Neural cell (in vitro differentiated cells): ENCODE measurements around the gene ARL4A. TPM values are rescaled to one million over a fixed set of nuclear protein-coding genes. Genes with fewer than 3 reads are reported as not detected.
"Not testable (repeated sequence)": the region's sequence is repeated elsewhere in the genome, so short reads cannot be mapped to it uniquely, and the experiment has no call there.

Source experiments
- H2AFZ ChIP-seq: fragments of 200-600, 300-800 bp; sonication (generic), shearing (Covaris generic); 2 replicates; pipeline ENCODE4 v1.6.0; 2014; ENCODE audit warnings: low read depth, mild to moderate bottlenecking, antibody characterized with exemption, low read length, moderate library complexity
- H3F3A ChIP-seq: fragments of 200-600 bp; shearing (Covaris generic); 2 replicates; pipeline ENCODE4 v1.6.1; 2016; ENCODE audit warnings: mild to moderate bottlenecking, moderate library complexity, mixed read lengths, antibody characterized with exemption, low read length; ENCODE audit not compliant: insufficient read depth, poor library complexity, severe bottlenecking
- H3K27ac ChIP-seq: fragments of 200-600, 300-800 bp; sonication (generic), shearing (Covaris generic); 2 replicates; pipeline ENCODE4 v1.5.1; 2014; ENCODE audit warnings: mild to moderate bottlenecking, low read length, moderate library complexity
- H3K27me3 ChIP-seq: fragments of 300-800, 200-600 bp; sonication (generic), shearing (Covaris generic); 2 replicates; pipeline ENCODE4 v1.6.0; 2014; ENCODE audit warnings: mild to moderate bottlenecking, low read depth, low read length, moderate library complexity; ENCODE audit not compliant: insufficient read depth
- H3K36me3 ChIP-seq: fragments of 300-800, 200-600 bp; sonication (generic), shearing (Covaris generic); 2 replicates; pipeline ENCODE4 v1.5.1; 2014; ENCODE audit warnings: mild to moderate bottlenecking, antibody characterized with exemption, low read length, moderate library complexity; ENCODE audit not compliant: insufficient read depth
- H3K4me2 ChIP-seq: fragments of 300-800, 200-600 bp; sonication (generic), shearing (Covaris generic); 2 replicates; pipeline ENCODE4 v1.6.0; 2014; ENCODE audit warnings: mild to moderate bottlenecking, low read length
- H3K4me3 ChIP-seq: fragments of 300-800, 200-600 bp; sonication (generic), shearing (Covaris generic); 2 replicates; pipeline ENCODE4 v1.5.1; 2014; ENCODE audit warnings: mild to moderate bottlenecking, low read length, moderate library complexity
- H3K79me2 ChIP-seq: fragments of 200-600 bp; shearing (Covaris generic); replicated peaks from 2 replicates; pipeline ENCODE4 v1.6.0; 2014; ENCODE audit warnings: mild to moderate bottlenecking, low read length, moderate library complexity; ENCODE audit not compliant: insufficient read depth
- H3K9ac ChIP-seq: fragments of 300-800, 200-600 bp; sonication (generic), shearing (Covaris generic); 2 replicates; pipeline ENCODE4 v1.6.1; 2016; ENCODE audit warnings: mild to moderate bottlenecking, low read length, mixed read lengths
- H3K9me2 ChIP-seq: fragments of 200-600 bp; shearing (Covaris generic); 2 replicates; pipeline ENCODE4 v1.6.1; 2016; ENCODE audit warnings: mild to moderate bottlenecking, low read length, mixed read lengths; ENCODE audit not compliant: insufficient read depth
- H3K9me3 ChIP-seq: fragments of 200-600, 300-800 bp; sonication (generic), shearing (Covaris generic); 2 replicates; pipeline ENCODE4 v1.6.1; 2016; ENCODE audit warnings: mild to moderate bottlenecking, mixed run types, low read length, moderate library complexity, mixed read lengths
- H4K20me1 ChIP-seq: fragments of 200-600 bp; shearing (Covaris generic); 2 replicates; pipeline ENCODE4 v1.6.1; 2016; ENCODE audit warnings: mild to moderate bottlenecking, mixed run types; ENCODE audit not compliant: insufficient read depth
- EP300 ChIP-seq: fragments of 450-650 bp; conservative IDR thresholded peaks from 2 replicates; pipeline ENCODE4 v1.6.1; 2014; ENCODE audit warnings: antibody characterized with exemption, mild to moderate bottlenecking, moderate library complexity; ENCODE audit not compliant: poor library complexity, severe bottlenecking
- EZH2 ChIP-seq: fragments of 200-600, 300-800 bp; shearing (Covaris generic), sonication (generic); IDR thresholded peaks from 2 replicates; pipeline ENCODE4 v1.6.1; 2014; ENCODE audit warnings: antibody characterized with exemption, low read length, borderline replicate concordance, mild to moderate bottlenecking; ENCODE audit not compliant: insufficient read depth, poor library complexity, severe bottlenecking
- MXI1 ChIP-seq: fragments of 450-650 bp; conservative IDR thresholded peaks from 2 replicates; pipeline ENCODE4 v1.6.1; 2014; ENCODE audit warnings: antibody characterized with exemption, mild to moderate bottlenecking; ENCODE audit not compliant: poor library complexity, severe bottlenecking
- POLR2AphosphoS5 ChIP-seq: IDR thresholded peaks from 2 replicates; pipeline ENCODE4 v1.6.1; 2012
- RAD21 ChIP-seq: fragments of 450-650 bp; conservative IDR thresholded peaks from 2 replicates; pipeline ENCODE4 v1.6.1; 2014; ENCODE audit warnings: antibody characterized with exemption, mild to moderate bottlenecking, moderate library complexity
- SMC3 ChIP-seq: fragments of 450-650 bp; conservative IDR thresholded peaks from 2 replicates; pipeline ENCODE4 v1.6.1; 2014; ENCODE audit warnings: antibody characterized with exemption, mild to moderate bottlenecking, moderate library complexity; ENCODE audit not compliant: poor library complexity
- TAF1 ChIP-seq: IDR thresholded peaks from 2 replicates; pipeline ENCODE4 v1.6.1; 2012; ENCODE audit warnings: low read depth
- polyA plus RNA-seq: library from polyadenylated mRNA; depleted of rRNA; stranded (reverse); fragments of >200 nt; gene quantifications from 2 replicates; pipeline ENCODE4 v1.2.3, GENCODE V29; 2014
- TF ChIP-seq, protein P1 (sequence below): fragments of 450-650 bp; IDR thresholded peaks from 2 replicates; pipeline ENCODE4 v1.5.1; 2014; ENCODE audit warnings: antibody characterized with exemption, mild to moderate bottlenecking, moderate library complexity; ENCODE audit not compliant: poor library complexity, severe bottlenecking
- TF ChIP-seq, protein P2 (sequence below): IDR thresholded peaks from 2 replicates; pipeline ENCODE4 v1.6.1; 2012; ENCODE audit warnings: borderline replicate concordance

The ARL4A gene
- polyA plus RNA-seq, 1 donor from 2014 or later = 10.9 TPM

DNA sequence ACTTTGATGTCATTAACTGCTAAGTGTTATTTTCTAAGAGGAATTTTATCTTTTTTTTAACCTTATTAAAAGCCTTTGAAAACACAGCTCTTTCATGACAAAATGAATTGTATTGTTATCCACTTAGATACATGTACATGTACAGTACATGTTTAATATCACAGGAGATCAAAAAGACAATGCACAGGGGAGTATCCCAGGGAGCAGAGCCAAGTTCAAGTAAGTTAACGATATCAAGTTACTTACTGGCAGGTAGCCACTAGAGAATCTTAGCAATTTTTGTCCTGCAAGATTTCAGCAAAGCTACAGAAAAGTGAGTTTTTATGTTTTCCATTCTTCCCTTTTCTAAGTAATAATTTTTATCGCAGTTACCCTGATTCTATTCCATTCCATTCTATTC lies 33.9 kb upstream of the ARL4A start:
- TF ChIP-seq, protein P1, sequence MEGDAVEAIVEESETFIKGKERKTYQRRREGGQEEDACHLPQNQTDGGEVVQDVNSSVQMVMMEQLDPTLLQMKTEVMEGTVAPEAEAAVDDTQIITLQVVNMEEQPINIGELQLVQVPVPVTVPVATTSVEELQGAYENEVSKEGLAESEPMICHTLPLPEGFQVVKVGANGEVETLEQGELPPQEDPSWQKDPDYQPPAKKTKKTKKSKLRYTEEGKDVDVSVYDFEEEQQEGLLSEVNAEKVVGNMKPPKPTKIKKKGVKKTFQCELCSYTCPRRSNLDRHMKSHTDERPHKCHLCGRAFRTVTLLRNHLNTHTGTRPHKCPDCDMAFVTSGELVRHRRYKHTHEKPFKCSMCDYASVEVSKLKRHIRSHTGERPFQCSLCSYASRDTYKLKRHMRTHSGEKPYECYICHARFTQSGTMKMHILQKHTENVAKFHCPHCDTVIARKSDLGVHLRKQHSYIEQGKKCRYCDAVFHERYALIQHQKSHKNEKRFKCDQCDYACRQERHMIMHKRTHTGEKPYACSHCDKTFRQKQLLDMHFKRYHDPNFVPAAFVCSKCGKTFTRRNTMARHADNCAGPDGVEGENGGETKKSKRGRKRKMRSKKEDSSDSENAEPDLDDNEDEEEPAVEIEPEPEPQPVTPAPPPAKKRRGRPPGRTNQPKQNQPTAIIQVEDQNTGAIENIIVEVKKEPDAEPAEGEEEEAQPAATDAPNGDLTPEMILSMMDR = no peak
- TF ChIP-seq, protein P2, sequence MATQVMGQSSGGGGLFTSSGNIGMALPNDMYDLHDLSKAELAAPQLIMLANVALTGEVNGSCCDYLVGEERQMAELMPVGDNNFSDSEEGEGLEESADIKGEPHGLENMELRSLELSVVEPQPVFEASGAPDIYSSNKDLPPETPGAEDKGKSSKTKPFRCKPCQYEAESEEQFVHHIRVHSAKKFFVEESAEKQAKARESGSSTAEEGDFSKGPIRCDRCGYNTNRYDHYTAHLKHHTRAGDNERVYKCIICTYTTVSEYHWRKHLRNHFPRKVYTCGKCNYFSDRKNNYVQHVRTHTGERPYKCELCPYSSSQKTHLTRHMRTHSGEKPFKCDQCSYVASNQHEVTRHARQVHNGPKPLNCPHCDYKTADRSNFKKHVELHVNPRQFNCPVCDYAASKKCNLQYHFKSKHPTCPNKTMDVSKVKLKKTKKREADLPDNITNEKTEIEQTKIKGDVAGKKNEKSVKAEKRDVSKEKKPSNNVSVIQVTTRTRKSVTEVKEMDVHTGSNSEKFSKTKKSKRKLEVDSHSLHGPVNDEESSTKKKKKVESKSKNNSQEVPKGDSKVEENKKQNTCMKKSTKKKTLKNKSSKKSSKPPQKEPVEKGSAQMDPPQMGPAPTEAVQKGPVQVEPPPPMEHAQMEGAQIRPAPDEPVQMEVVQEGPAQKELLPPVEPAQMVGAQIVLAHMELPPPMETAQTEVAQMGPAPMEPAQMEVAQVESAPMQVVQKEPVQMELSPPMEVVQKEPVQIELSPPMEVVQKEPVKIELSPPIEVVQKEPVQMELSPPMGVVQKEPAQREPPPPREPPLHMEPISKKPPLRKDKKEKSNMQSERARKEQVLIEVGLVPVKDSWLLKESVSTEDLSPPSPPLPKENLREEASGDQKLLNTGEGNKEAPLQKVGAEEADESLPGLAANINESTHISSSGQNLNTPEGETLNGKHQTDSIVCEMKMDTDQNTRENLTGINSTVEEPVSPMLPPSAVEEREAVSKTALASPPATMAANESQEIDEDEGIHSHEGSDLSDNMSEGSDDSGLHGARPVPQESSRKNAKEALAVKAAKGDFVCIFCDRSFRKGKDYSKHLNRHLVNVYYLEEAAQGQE = no peak
- TF ChIP-seq RAD21 (no peak), SMC3 (no peak), MXI1 (no peak), EP300 (no peak), POLR2AphosphoS5 (no peak), TAF1 (no peak)
- Histone ChIP-seq H3K9me2 (no peaks in the 10 kb centered on the region), H3K9ac (no peak overlapping the region), H2AFZ (no peak overlapping the region), H3F3A (no peaks in the 10 kb centered on the region), H3K4me2 (no peak overlapping the region), H3K27me3 (no peaks in the 10 kb centered on the region), H3K27ac (no peak overlapping the region), H3K79me2 (no peaks in the 10 kb centered on the region), H4K20me1 (no peaks in the 10 kb centered on the region), H3K9me3 (no peaks in the 10 kb centered on the region), H3K4me3 (no peak overlapping the region), H3K36me3 (no peaks in the 10 kb centered on the region)

DNA sequence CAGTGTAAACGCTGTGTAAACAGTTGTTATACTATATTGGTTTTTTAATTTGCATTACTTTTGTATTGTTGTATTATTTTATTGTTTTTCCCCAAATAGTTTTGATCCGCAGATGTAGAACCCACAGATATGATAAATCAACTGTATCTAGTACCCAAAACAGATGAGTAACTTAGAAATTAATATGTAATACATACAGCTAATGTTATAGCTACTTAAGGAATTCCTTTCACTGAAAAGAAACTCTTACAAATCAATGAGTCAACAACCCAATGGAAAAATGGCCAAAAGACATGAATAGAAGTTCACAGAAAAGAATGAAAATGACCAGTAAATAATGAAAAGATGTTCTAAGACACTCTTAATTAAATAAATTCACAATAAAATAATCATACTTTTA lies 32.3 kb upstream of the ARL4A start:
- no peak overlapping the region for H3K4me2 ChIP-seq

DNA sequence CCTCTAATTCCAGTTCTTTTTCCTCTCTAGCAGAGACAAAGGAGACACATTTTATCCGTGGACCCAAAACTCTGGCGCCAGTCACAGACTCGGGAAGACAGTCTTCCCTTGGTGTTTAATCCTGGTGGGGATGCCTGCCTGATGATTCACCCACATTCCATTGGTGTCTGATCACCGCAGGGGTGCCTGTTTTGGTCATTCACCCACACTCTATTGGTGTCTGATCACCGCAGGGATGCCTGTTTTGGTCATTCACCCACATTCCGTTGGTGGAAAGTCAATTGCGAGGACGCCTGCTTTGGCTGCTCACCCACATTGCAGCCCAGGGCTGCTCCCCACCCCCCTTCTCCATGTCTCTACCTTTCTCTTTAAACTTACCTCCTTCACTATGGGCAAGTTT lies 27.0 kb upstream of the ARL4A start:
- not testable (repeated sequence) for H3K4me3 ChIP-seq, H3K79me2 ChIP-seq, H3K27ac ChIP-seq, H2AFZ ChIP-seq, H4K20me1 ChIP-seq, H3K9ac ChIP-seq, H3F3A ChIP-seq, H3K36me3 ChIP-seq, H3K4me2 ChIP-seq, H3K9me3 ChIP-seq, H3K9me2 ChIP-seq, H3K27me3 ChIP-seq

More for the DNA sequence above, 32.3 kb upstream of the ARL4A start:
- no peaks in the 10 kb centered on the region for H3F3A ChIP-seq
- H3K36me3 ChIP-seq = no peaks in the 10 kb centered on the region
- H3K9me2 ChIP-seq = no peaks in the 10 kb centered on the region
- H3K4me3 ChIP-seq = no peak overlapping the region
- H3K9ac ChIP-seq = no peak overlapping the region
- TF ChIP-seq SMC3 (no peak), EZH2 (no peak)
- no peak overlapping the region for H3K27ac ChIP-seq
- no peak overlapping the region for H2AFZ ChIP-seq
- no peaks in the 10 kb centered on the region for H3K79me2 ChIP-seq
- H3K9me3 ChIP-seq = no peaks in the 10 kb centered on the region
- H3K27me3 ChIP-seq = no peaks in the 10 kb centered on the region
- H4K20me1 ChIP-seq = no peaks in the 10 kb centered on the region

DNA sequence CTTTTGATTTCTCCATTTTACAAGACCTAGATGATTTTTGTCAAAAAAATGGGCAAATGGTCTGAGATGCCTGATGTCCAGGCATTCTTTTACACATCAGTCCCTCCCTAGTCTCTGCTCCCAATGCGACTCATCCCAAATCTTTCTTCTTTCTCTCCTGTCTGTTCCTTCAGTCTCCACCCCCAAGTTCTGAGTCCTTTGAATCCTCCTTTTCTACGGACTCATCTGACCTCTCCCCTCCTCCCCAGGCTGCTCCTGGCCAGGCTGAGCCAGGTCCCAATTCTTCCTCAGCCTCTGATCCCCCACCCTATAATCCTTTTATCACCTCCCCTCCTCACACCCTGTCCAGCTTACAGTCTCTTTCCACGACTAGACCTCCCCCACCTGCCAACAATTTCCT lies 26.4 kb upstream of the ARL4A start:
- H3K36me3 ChIP-seq, H3K9me2 ChIP-seq, H3K4me3 ChIP-seq, H2AFZ ChIP-seq, H3K27me3 ChIP-seq, H3K9ac ChIP-seq, H3K79me2 ChIP-seq, H4K20me1 ChIP-seq, H3F3A ChIP-seq, H3K4me2 ChIP-seq, H3K27ac ChIP-seq, H3K9me3 ChIP-seq: not testable (repeated sequence)
